K562 (cell line): ENCODE data around the gene PRDX2. TPM values are rescaled to one million over a fixed set of nuclear protein-coding genes. Genes with fewer than 3 reads are reported as not detected.

Experiments
- ASH1L ChIP-seq: fragments of 450-650 bp; IDR thresholded peaks from 2 replicates; pipeline ENCODE4 v1.6.1; 2018; ENCODE audit warnings: borderline replicate concordance, mild to moderate bottlenecking, low read depth; ENCODE audit not compliant: partially characterized antibody
- BDP1 ChIP-seq: IDR thresholded peaks from 3 replicates; pipeline ENCODE4 v1.6.1; 2011; ENCODE audit not compliant: insufficient read length, insufficient read depth
- CLOCK ChIP-seq: fragments of 250-450 bp; sonication (Bioruptor Pico); IDR thresholded peaks from 2 replicates; pipeline ENCODE4 v1.4.0; 2020; ENCODE audit warnings: mild to moderate bottlenecking, moderate library complexity, borderline replicate concordance
- CREB5 ChIP-seq: fragments of 250-450 bp; sonication (Bioruptor Pico); IDR thresholded peaks from 2 replicates; pipeline ENCODE4 v1.5.0; 2020; ENCODE audit warnings: mild to moderate bottlenecking
- HMG20A ChIP-seq: fragments of 450-650 bp; formaldehyde crosslinking; conservative IDR thresholded peaks from 2 replicates; pipeline ENCODE4 v1.4.0; 2020; ENCODE audit warnings: mild to moderate bottlenecking, mixed read lengths
- MEF2D ChIP-seq: conservative IDR thresholded peaks from 2 replicates; pipeline ENCODE4 v1.6.1; 2016; ENCODE audit warnings: low read depth, missing genetic modification characterization, missing compliant biosample characterization
- NFE2 ChIP-seq: IDR thresholded peaks from 2 replicates; pipeline ENCODE4 v1.6.1; 2014; ENCODE audit warnings: antibody characterized with exemption, low read depth
- NFIC ChIP-seq: fragments of 450-650 bp; IDR thresholded peaks from 2 replicates; pipeline ENCODE4 v1.6.1; 2017; ENCODE audit warnings: mild to moderate bottlenecking, inconsistent platforms
- PPARD ChIP-seq: fragments of 250-450 bp; sonication (Bioruptor Pico); IDR thresholded peaks from 2 replicates; pipeline ENCODE4 v1.8.0; 2022; ENCODE audit warnings: inconsistent platforms, mild to moderate bottlenecking, moderate library complexity
- RBM22 ChIP-seq: fragments of 200-400 bp; formaldehyde crosslinking; IDR thresholded peaks from 2 replicates; pipeline ENCODE4 v1.6.1; 2018; ENCODE audit warnings: low read length, low read depth; ENCODE audit not compliant: poor library complexity, severe bottlenecking
- XRCC3 ChIP-seq: fragments of 450-650 bp; IDR thresholded peaks from 2 replicates; pipeline ENCODE4 v1.6.1; 2017; ENCODE audit warnings: mild to moderate bottlenecking, moderate library complexity
- polyA plus RNA-seq, 8 experiments: library from polyadenylated mRNA; depleted of rRNA in 4 of 8; stranded (reverse) in 5 of 8; unstranded in 3 of 8; fragments of >200 nt; fragmentation: Nextera tagmentation in 2 of 8; fragmentation: Illumina TruSeq in 1 of 8; extraction: Ambion mirVana in 2 of 8; extraction: Trizol in 1 of 8; gene quantifications; 2 replicates each; pipeline versions ENCODE4 v1.2.1 to v1.2.3, GENCODE V29; 2011 to 2014; ENCODE audit warnings: inconsistent platforms in 1 of 8, missing spikeins in 1 of 8
- total RNA-seq, 7 experiments: library from RNA; depleted of rRNA in 6 of 7; stranded (reverse); fragments of >200 nt in 6 of 7; fragmentation: Illumina TruSeq in 2 of 7; extraction: Trizol in 2 of 7; gene quantifications; 2 replicates each; pipeline versions ENCODE4 v1.2.1 to v1.2.3, GENCODE V29; 2011 to 2021; ENCODE audit warnings: low replicate concordance in 1 of 7

Gene PRDX2
- total and polyA plus RNA-seq, 9 of the 15 experiments (the other 6 are each of a cell fraction or from before 2014, with no cell fraction given), result 206 to 1,183 (median 415) TPM

GRCh38 chr19:12801466-12802266 lies at the start of gene PRDX2, which contains the start of gene THSD8 (continued):
- TF ChIP-seq CLOCK (CRISPR knock-in tag), result no peak
- TF ChIP-seq HMG20A (CRISPR knock-in tag), result no peak
- no peak for TF ChIP-seq BDP1
- no peak for TF ChIP-seq XRCC3
- no peak for TF ChIP-seq NFE2
- no peak for TF ChIP-seq RBM22
- no peak for TF ChIP-seq CREB5 (CRISPR knock-in tag)
- TF ChIP-seq MEF2D, result no peak
- no peak for TF ChIP-seq ASH1L
- TF ChIP-seq PPARD (CRISPR knock-in tag), result no peak
- TF ChIP-seq NFIC, result peak; percentile 52
